Mesenchymal stem cell (in vitro differentiated cells and primary cell): ENCODE results near the gene EDEM1.
A peak's percentile ranks its signal among the peaks of the same experiment; 100 is the strongest.

Source experiments
- DNase-seq: peaks from one replicate; pipeline ENCODE4 v3.0.0-alpha.2; 2013
- H2AFZ ChIP-seq: one replicate; pipeline ENCODE4 v1.6.1; 2013; ENCODE audit warnings: low read depth, mild to moderate bottlenecking, control low read depth, inconsistent platforms, low read length, moderate library complexity
- H2AK5ac ChIP-seq: 2 replicates; pipeline ENCODE4 v1.6.1; 2013; ENCODE audit warnings: low read length, moderate library complexity, mild to moderate bottlenecking, inconsistent platforms; ENCODE audit not compliant: severe bottlenecking
- H2BK120ac ChIP-seq: one replicate; pipeline ENCODE4 v1.6.1; 2013; ENCODE audit warnings: low read depth, mild to moderate bottlenecking, inconsistent platforms, low read length, moderate library complexity
- H2BK12ac ChIP-seq, 2 experiments: one replicate each; pipeline ENCODE4 v1.6.1; 2013; ENCODE audit warnings: inconsistent platforms in 2 of 2, low read length in 2 of 2, mild to moderate bottlenecking in 2 of 2, moderate library complexity in 2 of 2, control low read depth in 1 of 2
- H2BK15ac ChIP-seq: one replicate; pipeline ENCODE4 v1.6.1; 2013; ENCODE audit warnings: mild to moderate bottlenecking, low read depth, inconsistent platforms; ENCODE audit not compliant: poor library complexity, severe bottlenecking
- H2BK5ac ChIP-seq: 2 replicates; pipeline ENCODE4 v1.6.1; 2013; ENCODE audit warnings: low read depth, mild to moderate bottlenecking, low read length, control low read depth, inconsistent platforms; ENCODE audit not compliant: poor library complexity, severe bottlenecking
- H3K14ac ChIP-seq, 2 experiments: one replicate each; pipeline ENCODE4 v1.6.1; 2013; ENCODE audit warnings: inconsistent platforms in 2 of 2, low read length in 2 of 2, control low read depth in 1 of 2, mild to moderate bottlenecking in 1 of 2, moderate library complexity in 1 of 2
- H3K18ac ChIP-seq, 2 experiments: one replicate each; pipeline ENCODE4 v1.6.1; 2013; ENCODE audit warnings: inconsistent platforms in 2 of 2, low read length in 2 of 2, control low read depth in 1 of 2, low read depth in 1 of 2, mild to moderate bottlenecking in 1 of 2
- H3K23ac ChIP-seq, 2 experiments: one replicate each; pipeline ENCODE4 v1.6.1; 2013; ENCODE audit warnings: inconsistent platforms in 2 of 2, low read length in 2 of 2, mild to moderate bottlenecking in 2 of 2, moderate library complexity in 2 of 2, control low read depth in 1 of 2
- H3K27ac ChIP-seq: 2 replicates; pipeline ENCODE4 v1.5.1; 2013; ENCODE audit warnings: mild to moderate bottlenecking, moderate library complexity, low read length, control low read depth, inconsistent platforms; ENCODE audit not compliant: poor library complexity, severe bottlenecking
- H3K27me3 ChIP-seq, 2 experiments: 2 replicates each; pipeline versions ENCODE4 v1.6.1 to v1.7.0; 2013; ENCODE audit warnings: low read length in 2 of 2, mild to moderate bottlenecking in 2 of 2, moderate library complexity in 2 of 2, control low read depth in 1 of 2, inconsistent platforms in 1 of 2; ENCODE audit not compliant: control insufficient read depth in 1 of 2, insufficient read depth in 1 of 2
- H3K36me3 ChIP-seq, 2 experiments: 2 replicates each; pipeline versions ENCODE4 v1.6.1 to v1.7.0; 2013; ENCODE audit warnings: low read length in 2 of 2, control low read depth in 1 of 2, inconsistent platforms in 1 of 2, low read depth in 1 of 2, mild to moderate bottlenecking in 1 of 2; ENCODE audit not compliant: insufficient read depth in 2 of 2, control insufficient read depth in 1 of 2
- H3K4ac ChIP-seq, 2 experiments: one replicate each; pipeline ENCODE4 v1.6.1; 2013; ENCODE audit warnings: inconsistent platforms in 2 of 2, low read length in 2 of 2, mild to moderate bottlenecking in 2 of 2, moderate library complexity in 2 of 2, control low read depth in 1 of 2, low read depth in 1 of 2
- H3K4me1 ChIP-seq: 2 replicates; pipeline ENCODE4 v1.6.1; 2013; ENCODE audit warnings: low read depth, low read length, control low read depth; ENCODE audit not compliant: control insufficient read depth, insufficient read depth
- H3K4me2 ChIP-seq: 2 replicates; pipeline ENCODE4 v1.6.1; 2013; ENCODE audit warnings: low read length, mild to moderate bottlenecking, inconsistent platforms; ENCODE audit not compliant: poor library complexity, severe bottlenecking
- H3K4me3 ChIP-seq, 2 experiments: 2 replicates each; pipeline versions ENCODE4 v1.5.1 to v1.7.0; 2013; ENCODE audit warnings: low read length in 2 of 2, mild to moderate bottlenecking in 2 of 2, control low read depth in 1 of 2, low read depth in 1 of 2; ENCODE audit not compliant: insufficient read depth in 1 of 2
- H3K79me1 ChIP-seq: replicated peaks from 2 replicates; pipeline ENCODE4 v1.6.1; 2013; ENCODE audit warnings: mild to moderate bottlenecking, control low read depth, low read length, inconsistent platforms; ENCODE audit not compliant: poor library complexity, severe bottlenecking
- H3K9ac ChIP-seq: 2 replicates; pipeline ENCODE4 v1.7.0; 2013; ENCODE audit warnings: mild to moderate bottlenecking, low read length, moderate library complexity
- H3K9me3 ChIP-seq: 2 replicates; pipeline ENCODE4 v1.7.0; 2013; ENCODE audit warnings: mild to moderate bottlenecking, low read length; ENCODE audit not compliant: control insufficient read depth
- H4K8ac ChIP-seq: one replicate; pipeline ENCODE4 v1.6.1; 2013; ENCODE audit warnings: inconsistent platforms, mild to moderate bottlenecking, low read length, moderate library complexity
- H4K91ac ChIP-seq: one replicate; pipeline ENCODE4 v1.6.1; 2013; ENCODE audit warnings: mild to moderate bottlenecking, low read length, inconsistent platforms
- WGBS: methylation state at CpG from one replicate; pipeline ENCODE4 v1.1.7; 2013; ENCODE audit warnings: mixed read lengths; 5-methylcytosine and 5-hydroxymethylcytosine counted together

The EDEM1 gene

GRCh38 chr3:5217824-5218595 is 30.5 kb downstream of the EDEM1 start:
- no peaks in the 10 kb centered on the region for H3K9me3 ChIP-seq
- WGBS = 98% methylated on average over 9 of the region's 9 CpGs
- H3K14ac ChIP-seq = no peak overlapping the region
- no peak overlapping the region for H3K27ac ChIP-seq
- H3K4me2 ChIP-seq = no peak overlapping the region
- peaks cover 42 to 53% of the 10 kb centered on the region in 2 experiments for H3K36me3 ChIP-seq
- H3K79me1 ChIP-seq = peaks cover 13% of the 10 kb centered on the region
- DNase-seq = no peak
- no peak overlapping the region for H2BK5ac ChIP-seq
- peak overlapping the region in 1 of 2 experiments; percentile 54 for H2BK12ac ChIP-seq
- H4K8ac ChIP-seq = no peak overlapping the region
- no peak overlapping the region for H2BK15ac ChIP-seq
- H2AFZ ChIP-seq = no peak overlapping the region
- no peak overlapping the region for H3K4ac ChIP-seq
- no peaks in the 10 kb centered on the region for H3K27me3 ChIP-seq
- no peak overlapping the region for H2AK5ac ChIP-seq
- H3K23ac ChIP-seq = no peak overlapping the region
- H4K91ac ChIP-seq = no peak overlapping the region
- H3K4me3 ChIP-seq = no peak overlapping the region
- H3K18ac ChIP-seq = no peak overlapping the region
- H3K4me1 ChIP-seq = peaks cover 2% of the 10 kb centered on the region
- no peak overlapping the region for H2BK120ac ChIP-seq
- H3K9ac ChIP-seq = peak overlapping the region; percentile 33

- no peak overlapping the region for H2BK120ac ChIP-seq
- H3K23ac ChIP-seq = no peak overlapping the region
Measured at GRCh38 chr3:5218815-5219214, 31.3 kb downstream of the EDEM1 start.

GRCh38 chr3:5219216-5219615 is 31.7 kb downstream of the EDEM1 start:
- H3K18ac ChIP-seq = no peak overlapping the region
- H2AFZ ChIP-seq = no peak overlapping the region
- no peak for DNase-seq
- H3K27me3 ChIP-seq = no peaks in the 10 kb centered on the region
- no peak overlapping the region for H3K4me2 ChIP-seq
- no peak overlapping the region for H2AK5ac ChIP-seq
- no peak overlapping the region for H4K91ac ChIP-seq
- H3K4me1 ChIP-seq = peaks cover 2% of the 10 kb centered on the region
- no peak overlapping the region for H3K9ac ChIP-seq
- no peaks in the 10 kb centered on the region for H3K9me3 ChIP-seq
- H2BK5ac ChIP-seq = no peak overlapping the region
- no peak overlapping the region for H3K14ac ChIP-seq
- H2BK15ac ChIP-seq = no peak overlapping the region
- no peak overlapping the region for H2BK120ac ChIP-seq
- no peak overlapping the region for H3K27ac ChIP-seq
- WGBS = 95% methylated on average over 3 of the region's 4 CpGs
- H3K79me1 ChIP-seq = peaks cover 7% of the 10 kb centered on the region
- H4K8ac ChIP-seq = no peak overlapping the region
- H3K4ac ChIP-seq = no peak overlapping the region
- peaks cover 31 to 41% of the 10 kb centered on the region in 2 experiments for H3K36me3 ChIP-seq
- H3K4me3 ChIP-seq = no peak overlapping the region
- no peak overlapping the region for H2BK12ac ChIP-seq
- H3K23ac ChIP-seq = no peak overlapping the region

More at GRCh38 chr3:5218815-5219214, 31.3 kb downstream of the EDEM1 start:
- no peak overlapping the region for H2BK5ac ChIP-seq
- H3K9ac ChIP-seq = no peak overlapping the region
- H4K91ac ChIP-seq = no peak overlapping the region
- H3K9me3 ChIP-seq = no peaks in the 10 kb centered on the region
- no peak overlapping the region for H3K18ac ChIP-seq
- no peak for DNase-seq
- H3K4ac ChIP-seq = no peak overlapping the region
- no peak overlapping the region for H3K4me3 ChIP-seq
- H3K27me3 ChIP-seq = no peaks in the 10 kb centered on the region
- WGBS = 92% methylated on average over 5 of the region's 5 CpGs
- H3K14ac ChIP-seq = no peak overlapping the region
- H3K4me1 ChIP-seq = peaks cover 2% of the 10 kb centered on the region
- no peak overlapping the region for H4K8ac ChIP-seq
- no peak overlapping the region for H2BK15ac ChIP-seq
- H3K36me3 ChIP-seq = peaks cover 35 to 45% of the 10 kb centered on the region in 2 experiments
- H3K79me1 ChIP-seq = peaks cover 11% of the 10 kb centered on the region
- no peak overlapping the region for H3K4me2 ChIP-seq
- no peak overlapping the region for H2AK5ac ChIP-seq
- no peak overlapping the region for H2BK12ac ChIP-seq
- no peak overlapping the region for H3K27ac ChIP-seq
- no peak overlapping the region for H2AFZ ChIP-seq

- Histone ChIP-seq H2AK5ac (no peak overlapping the region), H3K9me3 (no peaks in the 10 kb centered on the region), H3K23ac (no peak overlapping the region), H3K4me1 (peaks cover 2% of the 10 kb centered on the region), H4K8ac (no peak overlapping the region), H3K14ac (no peak overlapping the region), H3K79me1 (peaks cover 7% of the 10 kb centered on the region), H4K91ac (no peak overlapping the region), H2AFZ (no peak overlapping the region), H3K27ac (no peak overlapping the region), H3K27me3 (no peaks in the 10 kb centered on the region), H3K18ac (no peak overlapping the region), H3K4me2 (no peak overlapping the region), H2BK5ac (no peak overlapping the region), H2BK15ac (no peak overlapping the region), H3K9ac (no peak overlapping the region), H3K4ac (no peak overlapping the region), H3K36me3 (peaks cover 23 to 31% of the 10 kb centered on the region in 2 experiments), H2BK12ac (peak overlapping the region in 1 of 2 experiments; percentile 37), H2BK120ac (no peak overlapping the region), H3K4me3 (no peak overlapping the region)
- no peak for DNase-seq
- 73% methylated on average over 5 of the region's 5 CpGs for WGBS
Measured at GRCh38 chr3:5220193-5220592, 32.7 kb downstream of the EDEM1 start.
